Ishikawa (cell line): Measurements from ENCODE around the gene TRPV2.

Source experiments
- CEBPB ChIP-seq: IDR thresholded peaks from 2 replicates; pipeline ENCODE4 v1.6.1; 2012
- CREB1 ChIP-seq: IDR thresholded peaks from 2 replicates; pipeline ENCODE4 v1.6.1; 2012; ENCODE audit warnings: low read depth
- EGR1 ChIP-seq: IDR thresholded peaks from 2 replicates; pipeline ENCODE4 v1.6.1; 2012
- EP300 ChIP-seq: IDR thresholded peaks from 2 replicates; pipeline ENCODE4 v1.6.1; 2012; ENCODE audit warnings: borderline replicate concordance
- FOXM1 ChIP-seq: IDR thresholded peaks from 2 replicates; pipeline ENCODE4 v1.6.1; 2012; ENCODE audit warnings: low read depth, borderline replicate concordance
- NFIC ChIP-seq: IDR thresholded peaks from 2 replicates; pipeline ENCODE4 v1.6.1; 2012
- RAD21 ChIP-seq: IDR thresholded peaks from 2 replicates; pipeline ENCODE4 v1.6.1; 2012; ENCODE audit warnings: low read depth
- REST ChIP-seq: IDR thresholded peaks from 2 replicates; pipeline ENCODE4 v1.6.1; 2012; ENCODE audit warnings: low read depth, mild to moderate bottlenecking
- TAF1 ChIP-seq: IDR thresholded peaks from 2 replicates; pipeline ENCODE4 v1.6.1; 2012; ENCODE audit warnings: low read depth, mild to moderate bottlenecking
- TCF12 ChIP-seq: IDR thresholded peaks from 2 replicates; pipeline ENCODE4 v1.6.1; 2012; ENCODE audit warnings: low read depth
- TEAD4 ChIP-seq: IDR thresholded peaks from 2 replicates; pipeline ENCODE4 v1.6.1; 2012
- USF1 ChIP-seq: IDR thresholded peaks from 2 replicates; pipeline ENCODE4 v1.6.1; 2012
- YY1 ChIP-seq: IDR thresholded peaks from 2 replicates; pipeline ENCODE4 v1.6.1; 2012; ENCODE audit warnings: low read depth
- ZBTB7A ChIP-seq: IDR thresholded peaks from 2 replicates; pipeline ENCODE4 v1.6.1; 2012; ENCODE audit warnings: low read depth
- TF ChIP-seq, protein P1 (sequence below): IDR thresholded peaks from 2 replicates; pipeline ENCODE4 v1.6.1; 2012

TRPV2 gene

GRCh38 chr17:16442594-16443510 lies 27.5 kb downstream of the TRPV2 start:
- TF ChIP-seq TCF12 (no peak; the same call in 1 of the 2 replicates), CREB1 (no peak), RAD21 (no peak), FOXM1 (no peak), TAF1 (peak; percentile 17; the same call in 1 of the 2 replicates), REST (no peak), USF1 (no peak), ZBTB7A (no peak; the same call in 1 of the 2 replicates), EGR1 (no peak)
- TF ChIP-seq, protein P1, sequence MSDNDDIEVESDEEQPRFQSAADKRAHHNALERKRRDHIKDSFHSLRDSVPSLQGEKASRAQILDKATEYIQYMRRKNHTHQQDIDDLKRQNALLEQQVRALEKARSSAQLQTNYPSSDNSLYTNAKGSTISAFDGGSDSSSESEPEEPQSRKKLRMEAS, result peak; percentile 24; the same call in 1 of the 2 replicates

DNA sequence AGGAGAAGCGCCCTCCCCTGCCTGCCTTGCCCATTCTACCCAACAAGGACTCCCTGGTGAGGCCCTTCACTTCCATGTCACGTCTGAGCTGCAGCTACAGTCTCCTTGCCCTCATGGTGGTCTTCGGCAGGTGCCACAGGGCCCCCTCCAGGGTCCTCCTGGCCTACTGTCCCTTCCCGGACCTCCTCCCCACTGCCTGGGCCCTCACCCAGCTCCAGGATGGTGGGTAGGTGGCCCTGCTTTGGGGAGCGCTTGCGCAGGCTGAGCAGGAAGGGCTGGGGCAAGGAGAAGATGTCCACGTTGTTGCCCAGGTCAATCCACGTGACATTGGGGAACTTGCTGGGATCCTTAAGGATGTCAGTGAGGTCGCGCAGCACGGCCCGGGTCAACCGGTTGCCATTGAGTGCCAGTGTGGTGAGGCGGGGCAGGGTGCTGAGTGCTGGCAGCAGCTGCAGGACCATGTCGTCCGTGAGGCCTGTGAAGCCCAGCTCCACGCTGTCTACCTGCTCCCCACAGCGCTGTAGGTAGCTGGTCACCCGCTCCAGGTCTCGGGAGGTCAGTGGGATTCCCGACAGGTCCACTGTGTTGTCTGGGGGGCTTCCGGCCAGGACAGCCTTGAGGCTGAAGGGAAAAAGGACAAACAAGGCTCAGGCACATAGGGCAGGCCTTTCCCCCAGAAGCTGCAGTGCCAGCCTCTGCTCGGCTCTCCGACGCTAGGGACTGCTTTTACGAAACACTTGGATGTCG lies 28.3 kb downstream of the TRPV2 start:
- TF ChIP-seq EP300, result no peak
- TF ChIP-seq USF1, result no peak
- no peak for TF ChIP-seq CREB1
- no peak for TF ChIP-seq EGR1
- no peak for TF ChIP-seq TCF12
- TF ChIP-seq TAF1, result no peak
- TF ChIP-seq ZBTB7A, result no peak
- no peak for TF ChIP-seq FOXM1
- no peak; the same call in 1 of the 2 replicates for TF ChIP-seq TEAD4
- TF ChIP-seq, protein P1, result no peak

GRCh38 chr17:16444258-16444886 lies 29.0 kb downstream of the TRPV2 start:
- TF ChIP-seq TCF12 (no peak), USF1 (no peak), FOXM1 (no peak), EGR1 (no peak), ZBTB7A (no peak), CREB1 (no peak), NFIC (no peak), TEAD4 (no peak)

- TF ChIP-seq EP300, result no peak
- no peak for TF ChIP-seq CEBPB
- no peak for TF ChIP-seq FOXM1
- no peak for TF ChIP-seq ZBTB7A
- no peak for TF ChIP-seq REST
- no peak for TF ChIP-seq NFIC
- no peak for TF ChIP-seq CREB1
- TF ChIP-seq RAD21, result no peak
- no peak for TF ChIP-seq USF1
- no peak for TF ChIP-seq TAF1
- TF ChIP-seq YY1, result no peak
Measured at GRCh38 chr17:16446338-16446983, 31.1 kb downstream of the TRPV2 start.
